ENCODE results near the gene CLDN25.

The CLDN25 gene

GRCh38 chr11:113808931-113809330 lies 29.3 kb downstream of the CLDN25 start:
- no peak for DNase-seq

DNA sequence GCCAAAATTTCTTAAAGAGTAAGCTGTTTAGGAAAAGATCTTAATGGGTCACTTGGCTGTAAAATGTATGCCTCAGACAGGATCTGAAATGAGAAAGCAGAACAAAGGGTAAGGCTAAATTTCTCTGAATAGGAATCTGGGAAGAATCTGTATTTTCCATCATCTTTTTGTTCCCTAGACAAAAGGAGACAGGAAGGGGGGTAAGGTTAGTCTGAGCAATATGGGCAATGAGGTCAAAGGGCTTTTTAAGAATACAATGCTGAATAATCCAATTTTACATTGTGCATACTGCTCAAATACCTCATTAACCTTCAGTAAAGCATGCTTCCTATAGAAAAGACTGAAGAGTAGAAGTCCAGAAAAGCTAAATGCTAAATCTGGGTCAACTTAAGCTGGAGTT lies 34.6 kb downstream of the CLDN25 start:
- DNase-seq: no peak

DNA sequence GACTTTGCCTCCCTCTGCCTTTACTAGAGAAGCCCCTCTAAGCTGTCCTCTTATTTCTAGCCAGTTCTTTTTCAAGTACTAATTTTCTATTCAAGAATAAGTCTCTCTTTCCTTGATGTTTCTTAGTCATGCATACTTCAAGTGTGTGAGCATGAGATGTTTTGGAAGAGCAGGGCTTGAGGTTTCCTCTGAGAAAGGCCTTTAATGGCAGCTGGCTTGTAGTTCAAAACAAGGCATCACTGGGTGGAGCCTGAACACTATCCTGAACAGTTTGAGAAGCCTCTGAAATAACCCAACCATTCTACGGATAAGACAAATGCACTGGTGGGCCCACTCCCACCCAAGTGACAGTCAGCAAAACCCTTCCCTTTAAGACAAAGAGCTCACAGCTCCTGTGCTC lies 37.6 kb downstream of the CLDN25 start:
- DNase-seq: no peak

DNA sequence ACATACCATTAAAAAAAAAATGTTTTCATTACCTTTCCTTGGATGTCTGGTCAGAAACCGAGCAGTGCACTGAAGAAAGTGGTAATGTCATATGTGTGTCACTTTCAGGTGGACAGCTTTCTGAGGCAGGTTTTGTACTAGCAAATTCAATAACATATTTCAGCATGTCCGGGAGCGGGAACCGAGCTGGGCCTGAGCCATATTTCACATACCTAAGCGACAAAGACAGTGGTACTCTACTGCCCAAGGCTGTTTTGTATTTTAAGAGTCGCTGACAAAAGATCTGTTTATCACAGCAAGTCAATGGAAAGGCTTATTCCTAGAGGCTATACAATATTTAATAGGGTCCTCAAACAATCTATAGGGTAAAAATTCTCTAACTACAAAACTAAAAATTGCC lies 38.0 kb downstream of the CLDN25 start:
- DNase-seq: no peak

DNA sequence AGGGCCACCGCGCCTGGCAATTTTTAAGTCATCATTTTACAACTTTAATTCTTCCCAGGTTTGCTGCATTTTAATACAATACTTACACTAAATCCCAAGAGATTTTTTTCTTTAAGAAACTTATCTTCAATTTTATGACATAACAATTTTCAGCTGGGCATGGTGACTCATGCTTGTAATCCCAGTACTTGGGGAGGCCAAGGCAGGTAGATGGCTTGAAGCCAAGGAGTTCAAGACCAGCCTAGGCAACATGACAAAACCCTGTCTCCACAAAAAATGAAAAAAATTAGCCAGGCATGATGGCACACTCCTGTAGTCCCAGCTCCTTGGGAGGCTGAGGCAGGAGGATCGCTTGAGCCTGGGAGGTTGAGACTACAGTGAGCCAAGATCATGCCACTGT lies 38.8 kb downstream of the CLDN25 start:
- no peak for DNase-seq

DNA sequence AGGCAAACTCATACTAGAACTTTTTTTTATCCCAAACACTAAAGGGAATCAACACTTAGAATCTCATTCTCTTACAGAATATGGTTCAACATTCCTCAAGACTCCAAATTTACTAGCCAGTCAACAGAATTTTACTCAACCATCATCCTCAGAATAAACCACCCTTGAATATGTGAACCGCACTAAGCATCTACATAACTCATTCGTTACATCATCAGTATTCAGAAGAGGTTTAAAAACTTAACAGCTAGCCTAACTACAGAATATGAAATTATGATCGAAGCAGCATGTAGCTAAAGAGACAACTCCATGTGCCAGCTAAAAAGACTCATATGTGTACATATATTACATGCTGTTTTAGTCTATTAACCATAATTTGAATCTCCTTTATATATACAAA lies 47.9 kb downstream of the CLDN25 start:
- no peak for DNase-seq

- DNase-seq: peak in 1 of 14 donors; percentile 86
Observed at GRCh38 chr11:113828191-113828590, 48.6 kb downstream of the CLDN25 start.

DNA sequence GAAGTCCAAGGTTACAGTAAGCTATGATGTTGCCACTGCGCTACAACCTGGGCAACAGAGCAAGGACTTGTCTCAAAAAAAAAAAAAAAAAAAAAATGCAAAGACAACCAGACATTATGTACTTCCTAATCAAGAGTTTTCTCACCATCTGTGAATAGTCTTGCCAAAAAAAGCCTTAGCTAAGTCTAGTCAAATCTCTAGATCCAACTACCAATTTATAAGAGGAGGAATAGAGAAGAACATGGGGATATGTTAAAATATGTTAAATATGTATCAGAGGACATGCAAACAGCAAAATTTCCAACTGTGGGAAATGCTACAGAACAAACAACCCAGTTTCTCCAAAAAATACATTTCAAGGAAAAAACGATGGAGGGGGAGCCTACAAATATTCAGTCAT lies 50.2 kb downstream of the CLDN25 start:
- no peak for DNase-seq

Data from C1 segment of cervical spinal cord (tissue), 14 donors.